SK-N-SH (cell line): ENCODE data around the gene OLFML1. TPM values are rescaled to one million over a fixed set of nuclear protein-coding genes. Genes with fewer than 3 reads are reported as not detected.

Experiments
- CTCF ChIA-PET: fragments of 300-600, 350-600 bp; formaldehyde crosslinking; extraction: SDS; loops from one replicate; lab custom pipeline; 2021; lab: Yijun Ruan, JAX
- POLR2A ChIA-PET: fragments of 350-600 bp; sonication (Branson Sonifier 250); formaldehyde crosslinking; extraction: SDS; loops from one replicate; lab custom pipeline; 2020; ENCODE audit warnings: antibody characterized with exemption, inconsistent platforms; lab: Yijun Ruan, JAX
- DNase-seq: peaks from one replicate; pipeline ENCODE4 v3.0.0; 2012
- H2AFZ ChIP-seq: fragments of 200-600 bp; sonication (generic); 2 replicates; pipeline ENCODE4 v1.8.1; 2016; ENCODE audit warnings: antibody characterized with exemption, mild to moderate bottlenecking, low read depth
- H3F3A ChIP-seq: fragments of 200-600 bp; sonication (generic); replicated peaks from 2 replicates; pipeline ENCODE3; 2016; ENCODE audit warnings: antibody characterized with exemption, mild to moderate bottlenecking; ENCODE audit not compliant: insufficient read depth
- H3K27ac ChIP-seq, 2 experiments: fragments of 200-500 bp in 1 of 2; fragments of 200-600 bp in 1 of 2; sonication (Bioruptor generic) in 1 of 2; sonication (generic), shearing (Covaris generic) in 1 of 2; 2 replicates each; pipeline versions ENCODE4 v1.5.1 to v1.6.1; 2014 to 2016; ENCODE audit warnings: low read depth in 2 of 2, inconsistent platforms in 1 of 2, low read length in 1 of 2, mild to moderate bottlenecking in 1 of 2, mixed read lengths in 1 of 2
- H3K27me3 ChIP-seq: fragments of 200-600 bp; sonication (generic), shearing (Covaris generic); 2 replicates; pipeline ENCODE4 v1.6.1; 2016; ENCODE audit warnings: mixed run types; ENCODE audit not compliant: insufficient read depth
- H3K36me3 ChIP-seq, 2 experiments: fragments of 200-500 bp in 1 of 2; fragments of 200-600 bp in 1 of 2; sonication (Bioruptor generic) in 1 of 2; sonication (generic) in 1 of 2; replicated peaks in 1 of 2; 2 replicates each; pipeline versions ENCODE3 to v1.5.1; 2014 to 2016; ENCODE audit warnings: low read length in 1 of 2, mild to moderate bottlenecking in 1 of 2; ENCODE audit not compliant: insufficient read depth in 2 of 2, control insufficient read depth in 1 of 2
- H3K4me1 ChIP-seq, 2 experiments: fragments of 200-500 bp in 1 of 2; fragments of 200-600 bp in 1 of 2; sonication (Bioruptor generic) in 1 of 2; sonication (generic), shearing (Covaris generic) in 1 of 2; 2 replicates each; pipeline versions ENCODE4 v1.5.1 to v1.6.1; 2014 to 2016; ENCODE audit warnings: low read depth in 1 of 2, low read length in 1 of 2, mixed run types in 1 of 2; ENCODE audit not compliant: insufficient read depth in 2 of 2, control insufficient read depth in 1 of 2
- H3K4me2 ChIP-seq: fragments of 200-600 bp; sonication (generic), shearing (Covaris generic); 2 replicates; pipeline ENCODE4 v1.6.1; 2017; ENCODE audit warnings: mixed run types
- H3K4me3 ChIP-seq, 2 experiments: fragments of 200-500 bp in 1 of 2; fragments of 200-600 bp in 1 of 2; sonication (Bioruptor generic) in 1 of 2; sonication (generic), shearing (Covaris generic) in 1 of 2; 2 replicates each; pipeline versions ENCODE4 v1.5.1 to v1.8.1; 2014 to 2016; ENCODE audit warnings: low read depth in 2 of 2, inconsistent platforms in 1 of 2, low read length in 1 of 2, mild to moderate bottlenecking in 1 of 2, mixed read lengths in 1 of 2, moderate library complexity in 1 of 2
- H3K79me2 ChIP-seq: fragments of 200-600 bp; sonication (generic); 2 replicates; pipeline ENCODE4 v1.8.1; 2017; ENCODE audit warnings: mild to moderate bottlenecking; ENCODE audit not compliant: insufficient read depth
- H3K9ac ChIP-seq: fragments of 200-600 bp; sonication (generic); 2 replicates; pipeline ENCODE4 v1.6.1; 2017; ENCODE audit warnings: mixed run types
- H3K9me2 ChIP-seq: fragments of 200-600 bp; sonication (generic); 2 replicates; pipeline ENCODE4 v1.6.1; 2017; ENCODE audit warnings: mixed run types
- H3K9me3 ChIP-seq: fragments of 200-600 bp; sonication (generic); 2 replicates; pipeline ENCODE4 v1.6.1; 2017; ENCODE audit warnings: mixed run types, mild to moderate bottlenecking, moderate library complexity
- H4K20me1 ChIP-seq: fragments of 200-600 bp; sonication (generic); 2 replicates; pipeline ENCODE4 v1.6.1; 2017; ENCODE audit warnings: mild to moderate bottlenecking, mixed run types; ENCODE audit not compliant: insufficient read depth
- CTCF ChIP-seq: fragments of 200-600 bp; sonication (generic); IDR thresholded peaks from 2 replicates; pipeline ENCODE4 v1.6.1; 2017; ENCODE audit warnings: antibody characterized with exemption, mild to moderate bottlenecking, moderate library complexity
- EP300 ChIP-seq, 2 experiments: IDR thresholded peaks; 2 replicates each; pipeline versions ENCODE4 v1.4.0 to v1.6.1; 2012; ENCODE audit warnings: borderline replicate concordance in 1 of 2, low read depth in 1 of 2, low read length in 1 of 2
- JUND ChIP-seq: IDR thresholded peaks from 2 replicates; pipeline ENCODE4 v1.4.0; 2012
- MAX ChIP-seq: IDR thresholded peaks from 2 replicates; pipeline ENCODE4 v1.4.0; 2012; ENCODE audit warnings: low read depth
- MXI1 ChIP-seq: IDR thresholded peaks from 2 replicates; pipeline ENCODE4 v1.6.1; 2012; ENCODE audit warnings: mild to moderate bottlenecking, low read depth, low read length, improper control_type of control experiment
- NRF1 ChIP-seq: IDR thresholded peaks from 2 replicates; pipeline ENCODE4 v1.6.1; 2012; ENCODE audit warnings: low read depth, mild to moderate bottlenecking, low read length
- PBX3 ChIP-seq: IDR thresholded peaks from 2 replicates; pipeline ENCODE4; 2012
- POLR2AphosphoS5 ChIP-seq: IDR thresholded peaks from 2 replicates; pipeline ENCODE4 v1.6.1; 2012; ENCODE audit warnings: low read depth, low read length
- RCOR1 ChIP-seq: fragments of 150-350 bp; IDR thresholded peaks from 2 replicates; pipeline ENCODE4 v1.6.1; 2017; ENCODE audit warnings: antibody characterized with exemption, low read length
- REST ChIP-seq: IDR thresholded peaks from 2 replicates; pipeline ENCODE4 v1.6.1; 2012; ENCODE audit warnings: mild to moderate bottlenecking, low read depth, low read length, moderate library complexity
- RFX5 ChIP-seq: IDR thresholded peaks from 2 replicates; pipeline ENCODE4 v1.6.1; 2012; ENCODE audit warnings: mild to moderate bottlenecking, improper control_type of control experiment, low read length
- SMC3 ChIP-seq: IDR thresholded peaks from 2 replicates; pipeline ENCODE4 v1.6.1; 2012; ENCODE audit warnings: low read depth, low read length, improper control_type of control experiment
- TAF1 ChIP-seq: IDR thresholded peaks from 2 replicates; pipeline ENCODE4 v1.6.1; 2012; ENCODE audit warnings: low read depth, mild to moderate bottlenecking, low read length, moderate library complexity, borderline replicate concordance
- TCF12 ChIP-seq: IDR thresholded peaks from 2 replicates; pipeline ENCODE4 v1.4.0; 2012
- USF2 ChIP-seq: fragments of 150-350 bp; IDR thresholded peaks from 2 replicates; pipeline ENCODE4 v1.6.1; 2017; ENCODE audit warnings: antibody characterized with exemption, low read length, low read depth, borderline replicate concordance
- YY1 ChIP-seq: IDR thresholded peaks from 2 replicates; pipeline ENCODE4 v1.4.0; 2012; ENCODE audit warnings: low read depth, mild to moderate bottlenecking
- WGBS: methylation state at CpG from one replicate; pipeline ENCODE4 v1.1.6; 2017; ENCODE audit warnings: low lambda C conversion rate; 5-methylcytosine and 5-hydroxymethylcytosine counted together
- polyA plus RNA-seq, 3 experiments: library from polyadenylated mRNA; depleted of rRNA; stranded (reverse); fragments of >200 nt; gene quantifications; 2 replicates each; pipeline ENCODE4 v1.2.3, GENCODE V29; 2012

The OLFML1 gene
- polyA plus RNA-seq, 1 of the 3 experiments (the other 2 are of a cell fraction), result not detected

- H2AFZ ChIP-seq, result no peak overlapping the region
- no peaks in the 10 kb centered on the region for H3K79me2 ChIP-seq
- no peak overlapping the region for H3K4me2 ChIP-seq
- 74% methylated on average over 4 of the region's 4 CpGs for WGBS
- H3K27ac ChIP-seq, result no peak overlapping the region
- TF ChIP-seq NRF1, result no peak
- no peak for TF ChIP-seq SMC3
- TF ChIP-seq MXI1, result no peak
- no peak for TF ChIP-seq YY1
- TF ChIP-seq EP300 (IDR thresholded peaks at IDR 0.05; ENCODE audit: borderline replicate concordance in 1 of 2, low read depth in 1 of 2, low read length in 1 of 2), result no peak
- no peak for TF ChIP-seq RCOR1
- no peak for TF ChIP-seq REST
- no peak for TF ChIP-seq TAF1
- no peak for TF ChIP-seq TCF12
- no peak for TF ChIP-seq CTCF
- no peak for TF ChIP-seq JUND
- TF ChIP-seq RFX5, result no peak
- H3K27me3 ChIP-seq, result no peaks in the 10 kb centered on the region; the same call in 1 of the 2 replicates
- CTCF ChIA-PET, result interaction anchor here (0.8 to 2.5 kb wide), 4 partner anchors 8 to 111 kb away, joined by 3 to 9 read pairs (median 6); partner anchors contain the start of gene PPFIBP2
- no peaks in the 10 kb centered on the region for H3K9me2 ChIP-seq
- POLR2A ChIA-PET, result no interaction called here
- H3K36me3 ChIP-seq, result no peaks in the 10 kb centered on the region
- no peaks in the 10 kb centered on the region for H3K9me3 ChIP-seq
- no peaks in the 10 kb centered on the region for H3F3A ChIP-seq
- no peaks in the 10 kb centered on the region for H4K20me1 ChIP-seq
- H3K9ac ChIP-seq, result no peak overlapping the region
- H3K4me1 ChIP-seq, result peaks cover 0 to 20% of the 10 kb centered on the region in 2 experiments; a peak in 2 of 4 replicates
- no peak overlapping the region for H3K4me3 ChIP-seq
- no peak for DNase-seq
Measured at GRCh38 chr11:7545611-7546010, 60.3 kb downstream of the OLFML1 start.

- H3K27ac ChIP-seq, result no peak overlapping the region
- POLR2A ChIA-PET, result no interaction called here
- H4K20me1 ChIP-seq, result no peaks in the 10 kb centered on the region
- H3K4me3 ChIP-seq, result no peak overlapping the region
- CTCF ChIA-PET, result interaction anchor here (0.8 to 2.5 kb wide), 5 partner anchors 9 to 119 kb away, joined by 3 to 9 read pairs (median 4); partner anchors contain the start of gene PPFIBP2
- H3K27me3 ChIP-seq, result no peaks in the 10 kb centered on the region; the same call in 1 of the 2 replicates
- no peaks in the 10 kb centered on the region for H3K9me2 ChIP-seq
- 30% methylated on average over 1 of the region's 3 CpGs for WGBS
- peaks cover 0 to 14% of the 10 kb centered on the region in 2 experiments; a peak in 2 of 4 replicates for H3K4me1 ChIP-seq
- H3K79me2 ChIP-seq, result no peaks in the 10 kb centered on the region
- no peak for DNase-seq
- no peak overlapping the region for H3K4me2 ChIP-seq
- no peaks in the 10 kb centered on the region for H3K9me3 ChIP-seq
- H3K9ac ChIP-seq, result no peak overlapping the region
- no peaks in the 10 kb centered on the region for H3F3A ChIP-seq
- no peak overlapping the region for H2AFZ ChIP-seq
- H3K36me3 ChIP-seq, result no peaks in the 10 kb centered on the region
- TF ChIP-seq YY1, result no peak
- no peak for TF ChIP-seq USF2
- TF ChIP-seq POLR2AphosphoS5, result no peak
- TF ChIP-seq REST, result no peak
- TF ChIP-seq JUND, result no peak
- TF ChIP-seq MAX, result no peak
- TF ChIP-seq PBX3, result no peak
- no peak for TF ChIP-seq RCOR1
Measured at GRCh38 chr11:7546324-7546791, 61.1 kb downstream of the OLFML1 start.
